Prostate gland (tissue), 2 donors: Measurements from ENCODE around the gene ZNF354C.

Source experiments
- CTCF ChIP-seq, 4 experiments: fragments of 200-600 bp in 2 of 4; fragments of 450-650 bp in 2 of 4; sonication (generic) in 2 of 4; IDR thresholded peaks; 1 replicate in 3 of 4; 2 replicates in 1 of 4; pipeline ENCODE4 v1.5.1; 2016 to 2019; ENCODE audit warnings: antibody characterized with exemption in 4 of 4, mild to moderate bottlenecking in 2 of 4, moderate library complexity in 2 of 4
- POLR2A ChIP-seq: fragments of 450-650 bp; IDR thresholded peaks from one replicate; pipeline ENCODE4 v1.6.1; 2016; ENCODE audit warnings: antibody characterized with exemption, mild to moderate bottlenecking
- POLR2AphosphoS5 ChIP-seq: sonication (generic); formaldehyde crosslinking; IDR thresholded peaks from one replicate; pipeline ENCODE4 v1.6.1; 2017; ENCODE audit warnings: antibody characterized with exemption

GRCh38 chr5:179118756-179119414, 58.7 kb downstream of the ZNF354C start:
- no peak for TF ChIP-seq CTCF (IDR thresholded peaks at IDR 0.05)
- TF ChIP-seq POLR2A = no peak
- no peak for TF ChIP-seq POLR2AphosphoS5
